ENCODE results near the gene ANTKMT.
A peak's percentile ranks its signal among the peaks of the same experiment; 100 is the strongest.
"Not testable (repeated sequence)": the region's sequence is repeated elsewhere in the genome, so short reads cannot be mapped to it uniquely, and the experiment has no call there.

The ANTKMT gene

DNA sequence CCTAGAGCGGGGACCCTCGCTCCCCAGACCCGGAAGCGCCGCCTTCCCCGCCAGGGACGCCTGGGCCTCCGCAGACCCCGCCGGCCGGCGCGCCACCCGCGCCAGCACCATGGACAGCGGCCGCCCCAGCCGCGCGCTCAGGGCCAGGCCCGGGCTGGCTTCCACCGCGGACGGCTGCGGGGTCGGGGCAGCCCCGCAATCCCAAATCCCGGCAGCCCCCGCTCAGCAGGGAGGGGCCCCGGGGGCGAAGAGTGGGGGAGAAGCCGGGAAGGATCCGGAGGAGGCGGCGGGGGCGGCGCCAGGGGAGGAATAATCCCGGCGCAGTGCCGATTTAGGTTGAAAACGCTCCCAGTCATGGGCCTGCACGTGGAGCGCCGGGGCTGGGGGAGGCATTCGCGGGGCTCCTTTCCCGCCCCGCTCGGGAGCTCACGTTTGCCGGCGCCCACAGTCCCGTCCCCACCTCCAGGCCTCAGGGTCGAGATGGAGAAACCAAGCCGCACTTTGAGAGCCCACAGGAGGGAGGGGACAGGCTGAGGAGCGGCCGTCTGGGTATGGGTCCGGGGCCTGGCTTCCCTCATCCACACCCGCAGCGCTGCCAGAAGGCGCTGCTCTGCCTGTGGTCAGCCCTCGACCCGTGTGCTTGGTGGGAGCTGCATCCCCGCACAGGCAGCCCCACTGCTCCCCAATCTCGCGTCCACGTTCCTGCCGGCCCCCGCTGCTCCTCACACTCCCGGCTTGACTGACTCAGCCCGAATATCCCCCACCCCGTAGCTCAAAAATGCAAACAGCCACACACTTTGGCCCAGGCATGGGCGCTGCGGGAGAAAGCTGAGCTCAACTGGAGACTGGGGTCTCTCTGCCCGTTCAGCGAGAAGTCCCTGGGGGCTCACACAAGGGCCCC lies 20.0 kb upstream of the ANTKMT start:
- DNase-seq (ENCODE audit: low read depth) = no peak

GRCh38 chr16:702341-702740 lies 18.6 kb upstream of the ANTKMT start:
- no peak for DNase-seq (ENCODE audit: low read depth)

GRCh38 chr16:703406-703805 lies 17.5 kb upstream of the ANTKMT start:
- no peak for DNase-seq (ENCODE audit: low read depth)

GRCh38 chr16:704047-704446 lies 16.9 kb upstream of the ANTKMT start:
- DNase-seq (ENCODE audit: low read depth) = no peak

GRCh38 chr16:704552-705380 lies 16.2 kb upstream of the ANTKMT start:
- no peak for DNase-seq (ENCODE audit: low read depth)

GRCh38 chr16:705431-706188 lies 15.3 kb upstream of the ANTKMT start, which contains the start of gene FBXL16:
Gene FBXL16, minus strand, starts transcription at chr16:705801. Its CDS starts 8,396 bp downstream, at chr16:697405.
- no peak for DNase-seq (ENCODE audit: low read depth)

- DNase-seq (ENCODE audit: low read depth) = no peak
Observed at GRCh38 chr16:706189-707061, 14.5 kb upstream of the ANTKMT start.

DNA sequence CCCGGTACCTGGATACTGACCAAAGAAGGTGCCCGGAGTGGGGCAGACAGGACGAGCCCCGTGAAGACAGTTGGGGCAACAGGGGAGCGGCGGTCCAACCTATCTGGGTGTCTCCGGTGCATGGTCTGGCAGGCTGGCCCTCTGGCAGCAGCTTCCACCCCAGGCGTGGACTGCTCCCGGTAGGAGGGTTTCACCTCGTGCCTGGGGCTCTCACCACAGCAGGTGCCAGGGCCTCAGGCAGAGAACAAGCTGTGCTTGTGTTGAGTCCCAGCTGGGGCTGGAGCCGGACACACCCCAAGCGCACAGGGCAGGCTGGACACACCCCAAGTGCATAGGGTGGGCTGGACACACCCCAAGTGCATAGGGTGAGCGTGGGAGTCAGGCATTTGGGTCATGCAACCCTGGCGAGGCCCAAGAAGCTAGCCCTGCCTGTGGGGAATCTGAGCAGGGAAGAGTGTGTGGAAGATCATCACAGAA lies 13.8 kb upstream of the ANTKMT start:
- no peak for DNase-seq (ENCODE audit: low read depth)

DNA sequence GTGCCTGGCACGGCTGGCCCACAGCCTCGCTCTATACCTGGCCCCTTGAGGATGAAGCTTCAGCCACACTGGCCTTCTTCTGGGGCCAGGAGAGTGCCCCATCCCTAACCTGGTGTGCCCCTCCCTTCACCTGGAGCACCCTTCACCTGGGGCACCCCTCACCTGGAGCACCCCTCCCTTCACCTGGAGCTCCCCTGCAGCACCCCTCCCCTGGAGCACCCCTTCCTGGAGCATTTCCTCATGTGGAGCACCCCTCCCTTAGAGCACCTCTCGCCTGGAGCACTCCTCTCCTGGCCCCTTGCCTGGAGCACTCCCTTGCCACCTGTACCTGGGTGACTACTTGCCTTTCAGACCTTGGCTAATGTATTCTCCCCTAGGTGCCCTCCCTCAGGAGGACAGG lies 12.9 kb upstream of the ANTKMT start:
- DNase-seq (ENCODE audit: low read depth) = no peak

DNA sequence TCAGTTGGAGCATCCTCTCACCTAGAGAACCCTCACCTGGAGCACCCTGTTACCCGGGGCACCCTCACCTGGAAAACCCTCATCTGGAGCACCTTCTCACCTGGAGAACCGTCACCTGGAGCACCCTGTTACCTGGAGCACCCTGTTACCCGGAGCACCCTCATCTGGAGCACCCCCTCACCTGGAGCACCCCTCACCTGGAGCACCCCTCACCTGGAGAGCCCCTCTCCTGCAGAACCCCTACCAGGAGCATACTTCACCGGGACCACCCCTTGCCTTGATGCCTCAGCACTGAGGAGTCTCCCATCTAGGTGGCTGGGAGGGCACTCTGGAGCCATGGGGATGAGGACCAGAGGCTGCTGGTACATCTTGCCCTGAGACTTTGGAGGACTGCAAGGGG lies 12.0 kb upstream of the ANTKMT start:
- no peak for DNase-seq (ENCODE audit: low read depth)

- no peak for DNase-seq (ENCODE audit: low read depth)
Observed at GRCh38 chr16:709566-710499, 11.1 kb upstream of the ANTKMT start.

- no peak for DNase-seq (ENCODE audit: low read depth)
Observed at GRCh38 chr16:710500-711075, 10.4 kb upstream of the ANTKMT start.

DNA sequence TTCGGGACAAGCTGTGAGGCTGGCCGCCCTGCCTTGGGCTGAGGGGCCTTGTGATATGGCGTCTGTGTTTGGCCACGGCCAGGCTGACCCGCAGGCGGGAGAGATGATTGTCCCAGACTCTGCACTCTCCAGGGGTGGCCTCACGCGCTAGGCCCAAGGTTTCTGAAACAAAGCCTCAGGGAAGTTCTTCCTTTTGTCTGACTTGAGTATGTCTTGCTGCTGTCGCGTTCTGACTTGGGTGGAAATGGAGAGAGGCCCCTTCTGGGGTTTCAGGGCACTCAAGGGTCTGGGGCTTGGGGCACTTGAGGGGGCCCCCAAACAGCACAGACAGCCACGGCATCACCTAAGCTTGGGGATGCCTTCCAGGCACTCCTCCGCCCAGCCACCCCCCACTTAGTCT lies 9.9 kb upstream of the ANTKMT start:
- no peak for DNase-seq (ENCODE audit: low read depth)

DNA sequence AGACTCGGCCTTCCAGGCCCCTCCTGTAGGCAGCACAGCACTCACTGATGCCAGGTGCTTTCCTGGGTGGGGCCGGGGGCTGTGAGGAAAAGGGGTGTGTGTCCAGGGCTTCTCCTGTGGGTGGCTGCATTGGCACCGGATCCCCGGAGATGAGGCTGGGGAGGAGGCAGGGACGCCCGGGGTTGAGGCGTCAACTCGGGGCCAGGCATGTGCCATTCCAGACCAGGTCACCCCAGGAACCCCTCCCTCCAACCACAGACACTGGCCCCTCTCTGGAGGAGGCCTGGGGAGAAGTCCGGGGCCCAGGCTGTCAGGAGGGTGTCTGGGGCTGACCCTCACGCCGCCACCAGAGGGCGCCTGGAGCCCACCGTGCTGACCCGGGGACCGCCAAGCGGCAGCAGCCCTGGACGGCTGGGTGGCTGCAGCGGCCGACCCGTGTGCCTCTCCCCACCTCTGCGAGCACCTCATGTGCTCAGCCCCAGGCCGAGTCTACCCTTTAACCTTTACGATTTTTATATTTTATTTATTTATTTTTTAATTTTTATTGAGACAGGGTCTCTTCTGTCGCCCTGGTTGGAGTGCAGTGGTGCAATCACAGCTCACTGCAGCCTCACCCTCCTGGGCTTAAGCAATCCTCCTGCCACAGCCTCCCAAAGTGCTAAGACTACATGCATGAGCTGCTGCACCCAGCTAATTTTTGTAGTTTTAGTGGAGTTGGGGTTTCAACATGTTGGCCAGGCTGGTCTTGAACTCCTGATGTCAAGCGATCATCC lies 9.2 kb upstream of the ANTKMT start:
- peak; percentile 73 for DNase-seq (ENCODE audit: low read depth)

DNA sequence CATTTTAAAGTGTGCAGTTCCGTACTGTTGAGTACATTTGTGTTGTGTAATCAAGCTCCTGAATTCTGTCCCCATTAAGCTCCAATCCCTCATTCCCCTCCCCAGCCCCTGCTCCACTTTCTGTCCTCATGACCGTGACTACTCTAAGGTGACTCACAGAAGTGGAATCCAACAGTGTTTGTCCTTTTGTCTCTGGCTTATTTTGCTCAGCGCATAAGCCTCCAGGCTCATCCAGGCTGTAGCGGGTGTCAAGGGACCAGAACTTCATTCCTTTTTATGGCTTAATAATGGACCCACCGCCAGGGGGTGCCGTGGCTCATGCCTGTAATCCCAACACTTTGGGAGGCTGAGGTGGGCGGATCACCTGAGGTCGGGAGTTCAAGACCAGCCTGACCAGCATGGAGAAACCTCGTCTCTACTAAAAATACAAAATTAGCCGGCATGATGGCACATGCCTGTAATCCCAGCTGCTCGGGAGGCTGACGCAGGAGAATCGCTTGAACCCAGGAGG lies 8.2 kb upstream of the ANTKMT start:
- DNase-seq (ENCODE audit: low read depth) = not testable (repeated sequence)

GRCh38 chr16:714079-714478 lies 6.9 kb upstream of the ANTKMT start:
- no peak for DNase-seq (ENCODE audit: low read depth)

- peak; percentile 86 for DNase-seq (ENCODE audit: low read depth)
Observed at GRCh38 chr16:714558-715476, 6.1 kb upstream of the ANTKMT start, which contains the start of gene METRN. Gene METRN, plus strand, starts transcription at chr16:715118. Its CDS starts 172 bp downstream, at chr16:715290.
